ENCODE measurements around the gene RFLNA.

Gene RFLNA

GRCh38 chr12:124267205-124267778, 27.6 kb upstream of the RFLNA start:
- TF ChIP-seq, protein P1, sequence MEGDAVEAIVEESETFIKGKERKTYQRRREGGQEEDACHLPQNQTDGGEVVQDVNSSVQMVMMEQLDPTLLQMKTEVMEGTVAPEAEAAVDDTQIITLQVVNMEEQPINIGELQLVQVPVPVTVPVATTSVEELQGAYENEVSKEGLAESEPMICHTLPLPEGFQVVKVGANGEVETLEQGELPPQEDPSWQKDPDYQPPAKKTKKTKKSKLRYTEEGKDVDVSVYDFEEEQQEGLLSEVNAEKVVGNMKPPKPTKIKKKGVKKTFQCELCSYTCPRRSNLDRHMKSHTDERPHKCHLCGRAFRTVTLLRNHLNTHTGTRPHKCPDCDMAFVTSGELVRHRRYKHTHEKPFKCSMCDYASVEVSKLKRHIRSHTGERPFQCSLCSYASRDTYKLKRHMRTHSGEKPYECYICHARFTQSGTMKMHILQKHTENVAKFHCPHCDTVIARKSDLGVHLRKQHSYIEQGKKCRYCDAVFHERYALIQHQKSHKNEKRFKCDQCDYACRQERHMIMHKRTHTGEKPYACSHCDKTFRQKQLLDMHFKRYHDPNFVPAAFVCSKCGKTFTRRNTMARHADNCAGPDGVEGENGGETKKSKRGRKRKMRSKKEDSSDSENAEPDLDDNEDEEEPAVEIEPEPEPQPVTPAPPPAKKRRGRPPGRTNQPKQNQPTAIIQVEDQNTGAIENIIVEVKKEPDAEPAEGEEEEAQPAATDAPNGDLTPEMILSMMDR (IDR thresholded peaks at IDR 0.05; ENCODE audit: low read depth, low read length) = no peak
- Histone ChIP-seq H3K27me3 (no peaks in the 10 kb centered on the region), H3K36me3 (no peaks in the 10 kb centered on the region), H3K4me1 (no peaks in the 10 kb centered on the region), H3K9me3 (no peaks in the 10 kb centered on the region), H3K4me3 (ENCODE audit: low read depth, low read length) (no peak overlapping the region)
- DNase-seq = no peak

DNA sequence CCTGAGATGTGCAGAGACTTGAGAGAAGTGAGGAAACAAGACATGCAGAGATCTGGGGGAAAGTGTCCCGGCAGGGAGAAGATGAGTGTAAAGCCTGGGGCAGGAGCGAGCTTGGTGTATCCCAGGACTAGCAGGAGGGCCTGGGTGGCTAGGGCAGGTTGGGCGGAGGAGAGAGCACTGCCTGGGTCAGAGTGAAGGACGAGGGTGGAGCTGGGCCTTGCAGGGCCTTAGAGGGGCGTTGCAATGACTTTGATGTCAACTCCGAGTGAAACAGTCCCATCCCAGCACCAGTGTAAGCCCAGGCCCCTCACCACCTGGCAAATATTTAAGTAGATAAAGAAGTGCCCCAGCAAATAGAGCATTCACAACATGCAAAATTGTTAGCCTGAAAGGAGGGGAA, 24.2 kb upstream of the RFLNA start:
- TF ChIP-seq, protein P1 (IDR thresholded peaks at IDR 0.05; ENCODE audit: low read depth, low read length) = no peak

GRCh38 chr12:124273630-124274029, 21.3 kb upstream of the RFLNA start:
- TF ChIP-seq, protein P1 (IDR thresholded peaks at IDR 0.05; ENCODE audit: low read depth, low read length) = peak; percentile 67
- Histone ChIP-seq H3K27me3 (no peaks in the 10 kb centered on the region), H3K4me1 (peaks cover 8% of the 10 kb centered on the region; the same call in 1 of the 2 replicates), H3K4me3 (ENCODE audit: low read depth, low read length) (no peak overlapping the region), H3K9me3 (no peaks in the 10 kb centered on the region), H3K36me3 (no peaks in the 10 kb centered on the region)
- peak; percentile 76 for DNase-seq

More for the DNA sequence above, 24.2 kb upstream of the RFLNA start:
- H3K4me1 ChIP-seq = peaks cover 8% of the 10 kb centered on the region; the same call in 1 of the 2 replicates
- no peaks in the 10 kb centered on the region for H3K36me3 ChIP-seq
- H3K27me3 ChIP-seq = no peaks in the 10 kb centered on the region
- H3K4me3 ChIP-seq (ENCODE audit: low read depth, low read length) = no peak overlapping the region
- H3K9me3 ChIP-seq = no peaks in the 10 kb centered on the region
- DNase-seq = no peak

GRCh38 chr12:124276337-124276736, 18.6 kb upstream of the RFLNA start:
- DNase-seq = no peak
- Histone ChIP-seq H3K9me3 (no peaks in the 10 kb centered on the region), H3K4me3 (ENCODE audit: low read depth, low read length) (no peak overlapping the region), H3K27me3 (no peaks in the 10 kb centered on the region), H3K36me3 (no peaks in the 10 kb centered on the region), H3K4me1 (peaks cover 8% of the 10 kb centered on the region; the same call in 1 of the 2 replicates)
- TF ChIP-seq, protein P1 (IDR thresholded peaks at IDR 0.05; ENCODE audit: low read depth, low read length) = no peak

- H3K27me3 ChIP-seq = no peaks in the 10 kb centered on the region
- TF ChIP-seq, protein P1 (IDR thresholded peaks at IDR 0.05; ENCODE audit: low read depth, low read length) = no peak
- H3K4me3 ChIP-seq (ENCODE audit: low read depth, low read length) = no peak overlapping the region
- H3K9me3 ChIP-seq = no peaks in the 10 kb centered on the region
- no peak for DNase-seq
- H3K36me3 ChIP-seq = no peaks in the 10 kb centered on the region
- peaks cover 8% of the 10 kb centered on the region; the same call in 1 of the 2 replicates for H3K4me1 ChIP-seq
These were observed 17.3 kb upstream of the RFLNA start for GRCh38 chr12:124277394-124278241.
